Stimulated activated CD8-positive, alpha-beta memory T cell treated with anti-CD3 and anti-CD28 coated beads, Interleukin-15, amount 100 ng/mL, for 48 hours (primary cell): ENCODE results near the gene TTN.
"Not testable (repeated sequence)": the region's sequence is repeated elsewhere in the genome, so short reads cannot be mapped to it uniquely, and the experiment has no call there.

ENCODE experiments used
- DNase-seq, 2 donors: peaks; one replicate each; pipeline ENCODE4 v3.0.0-alpha.2; 2020; ENCODE audit warnings: low read depth in 2 of 2

The TTN gene

GRCh38 chr2:178530625-178531142, 276.5 kb downstream of the TTN start:
- DNase-seq = peak; percentile 27 to 43

- no peak for DNase-seq
Measured at GRCh38 chr2:178530131-178530530, 277.1 kb downstream of the TTN start.

- DNase-seq = no peak
Measured at GRCh38 chr2:178529194-178529593, 278.0 kb downstream of the TTN start.

GRCh38 chr2:178528647-178529046, 278.6 kb downstream of the TTN start:
- DNase-seq = no peak

- no peak for DNase-seq
Measured at GRCh38 chr2:178527592-178527991, 279.6 kb downstream of the TTN start.

GRCh38 chr2:178526256-178526655, 281.0 kb downstream of the TTN start:
- no peak for DNase-seq

- not testable (repeated sequence) for DNase-seq
Measured at GRCh38 chr2:178525460-178525859, 281.8 kb downstream of the TTN start.

- DNase-seq = not testable (repeated sequence)
Measured at GRCh38 chr2:178525010-178525409, 282.2 kb downstream of the TTN start.

GRCh38 chr2:178523596-178524134, 283.6 kb downstream of the TTN start:
- DNase-seq = no peak

GRCh38 chr2:178522950-178523595, 284.1 kb downstream of the TTN start:
- DNase-seq = peak; percentile 66 to 76

GRCh38 chr2:178521304-178522150, 285.7 kb downstream of the TTN start:
- peak in 1 of 2 donors; percentile 29 for DNase-seq

- DNase-seq = no peak
Measured at GRCh38 chr2:178517496-178517895, 289.7 kb downstream of the TTN start.

- peak in 1 of 2 donors; percentile 25 for DNase-seq
Measured at GRCh38 chr2:178514664-178515063, 292.6 kb downstream of the TTN start.

- no peak for DNase-seq
Measured at GRCh38 chr2:178513876-178514275, 293.3 kb downstream of the TTN start.

- no peak for DNase-seq
Measured at GRCh38 chr2:178512484-178512883, 294.7 kb downstream of the TTN start.

GRCh38 chr2:178510384-178510783, 296.8 kb downstream of the TTN start:
- DNase-seq = no peak

- no peak for DNase-seq
Measured at GRCh38 chr2:178508646-178509045, 298.6 kb downstream of the TTN start.

GRCh38 chr2:178506949-178507348, 300.3 kb downstream of the TTN start:
- DNase-seq = no peak

- DNase-seq = no peak
Measured at GRCh38 chr2:178506524-178506923, 300.7 kb downstream of the TTN start.

GRCh38 chr2:178506101-178506500, 301.1 kb downstream of the TTN start:
- no peak for DNase-seq

GRCh38 chr2:178502751-178503150, 304.5 kb downstream of the TTN start:
- no peak for DNase-seq

GRCh38 chr2:178499640-178500039, 307.6 kb downstream of the TTN start:
- no peak for DNase-seq

GRCh38 chr2:178498137-178498536, 309.1 kb downstream of the TTN start:
- DNase-seq = no peak
